GM23338 (cell line): ENCODE measurements around the gene PNMA5.

ENCODE experiments used
- CREB1 ChIP-seq: fragments of 250-450 bp; sonication (Bioruptor Pico); IDR thresholded peaks from 2 replicates; pipeline ENCODE4 v1.5.0; 2020; ENCODE audit warnings: low read depth, mild to moderate bottlenecking, moderate library complexity
- CTCF ChIP-seq, 2 experiments: fragments of 200-600 bp in 1 of 2; sonication (generic) in 1 of 2; conservative IDR thresholded peaks; 2 replicates each; pipeline versions ENCODE4 v1.5.1 to v1.6.1; 2016 to 2017; ENCODE audit warnings: antibody characterized with exemption in 2 of 2, low read depth in 2 of 2, mild to moderate bottlenecking in 2 of 2, moderate library complexity in 1 of 2
- ETS1 ChIP-seq: IDR thresholded peaks from 2 replicates; pipeline ENCODE4 v1.6.1; 2016; ENCODE audit warnings: antibody characterized with exemption
- EZH2 ChIP-seq: fragments of 200-600 bp; sonication (generic); IDR thresholded peaks from one replicate; pipeline ENCODE4 v1.8.0; 2017; ENCODE audit warnings: antibody characterized with exemption, mild to moderate bottlenecking, low read depth; ENCODE audit not compliant: unreplicated experiment
- EZH2phosphoT487 ChIP-seq: fragments of 200-600 bp; sonication (generic); IDR thresholded peaks from one replicate; pipeline ENCODE4 v1.8.1; 2018; ENCODE audit warnings: antibody characterized with exemption; ENCODE audit not compliant: unreplicated experiment
- JUNB ChIP-seq: IDR thresholded peaks from one replicate; pipeline ENCODE4 v1.6.1; 2016; ENCODE audit warnings: antibody characterized with exemption; ENCODE audit not compliant: unreplicated experiment
- NANOG ChIP-seq: IDR thresholded peaks from 2 replicates; pipeline ENCODE4 v1.6.1; 2016; ENCODE audit warnings: antibody characterized with exemption, borderline replicate concordance
- POLR2AphosphoS5 ChIP-seq: IDR thresholded peaks from 2 replicates; pipeline ENCODE4 v1.6.1; 2016; ENCODE audit warnings: antibody characterized with exemption, low read depth
- STAT1 ChIP-seq: IDR thresholded peaks from one replicate; pipeline ENCODE4 v1.6.1; 2016; ENCODE audit warnings: antibody characterized with exemption; ENCODE audit not compliant: unreplicated experiment
- ZNF114 ChIP-seq: fragments of 250-450 bp; sonication (Bioruptor Pico); IDR thresholded peaks from 2 replicates; pipeline ENCODE4 v1.5.0; 2020; ENCODE audit warnings: mild to moderate bottlenecking, moderate library complexity
- ZNF462 ChIP-seq: fragments of 250-450 bp; sonication (Bioruptor Pico); IDR thresholded peaks from 2 replicates; pipeline ENCODE4 v1.5.0; 2020; ENCODE audit warnings: mild to moderate bottlenecking, moderate library complexity
- TF ChIP-seq, protein P1 (sequence below): IDR thresholded peaks from one replicate; pipeline ENCODE4 v1.6.1; 2018; ENCODE audit warnings: antibody characterized with exemption; ENCODE audit not compliant: unreplicated experiment

GRCh38 chrX:152942077-152942442 is 51.9 kb downstream of the PNMA5 start:
- TF ChIP-seq CTCF (conservative IDR thresholded peaks at IDR 0.05; ENCODE audit: low read depth in 2 of 2) = no peak
- TF ChIP-seq, protein P1, sequence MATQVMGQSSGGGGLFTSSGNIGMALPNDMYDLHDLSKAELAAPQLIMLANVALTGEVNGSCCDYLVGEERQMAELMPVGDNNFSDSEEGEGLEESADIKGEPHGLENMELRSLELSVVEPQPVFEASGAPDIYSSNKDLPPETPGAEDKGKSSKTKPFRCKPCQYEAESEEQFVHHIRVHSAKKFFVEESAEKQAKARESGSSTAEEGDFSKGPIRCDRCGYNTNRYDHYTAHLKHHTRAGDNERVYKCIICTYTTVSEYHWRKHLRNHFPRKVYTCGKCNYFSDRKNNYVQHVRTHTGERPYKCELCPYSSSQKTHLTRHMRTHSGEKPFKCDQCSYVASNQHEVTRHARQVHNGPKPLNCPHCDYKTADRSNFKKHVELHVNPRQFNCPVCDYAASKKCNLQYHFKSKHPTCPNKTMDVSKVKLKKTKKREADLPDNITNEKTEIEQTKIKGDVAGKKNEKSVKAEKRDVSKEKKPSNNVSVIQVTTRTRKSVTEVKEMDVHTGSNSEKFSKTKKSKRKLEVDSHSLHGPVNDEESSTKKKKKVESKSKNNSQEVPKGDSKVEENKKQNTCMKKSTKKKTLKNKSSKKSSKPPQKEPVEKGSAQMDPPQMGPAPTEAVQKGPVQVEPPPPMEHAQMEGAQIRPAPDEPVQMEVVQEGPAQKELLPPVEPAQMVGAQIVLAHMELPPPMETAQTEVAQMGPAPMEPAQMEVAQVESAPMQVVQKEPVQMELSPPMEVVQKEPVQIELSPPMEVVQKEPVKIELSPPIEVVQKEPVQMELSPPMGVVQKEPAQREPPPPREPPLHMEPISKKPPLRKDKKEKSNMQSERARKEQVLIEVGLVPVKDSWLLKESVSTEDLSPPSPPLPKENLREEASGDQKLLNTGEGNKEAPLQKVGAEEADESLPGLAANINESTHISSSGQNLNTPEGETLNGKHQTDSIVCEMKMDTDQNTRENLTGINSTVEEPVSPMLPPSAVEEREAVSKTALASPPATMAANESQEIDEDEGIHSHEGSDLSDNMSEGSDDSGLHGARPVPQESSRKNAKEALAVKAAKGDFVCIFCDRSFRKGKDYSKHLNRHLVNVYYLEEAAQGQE = no peak
- TF ChIP-seq EZH2 = no peak
- TF ChIP-seq POLR2AphosphoS5 = no peak
- no peak for TF ChIP-seq CREB1
- TF ChIP-seq JUNB = no peak
- no peak for TF ChIP-seq EZH2phosphoT487
- no peak for TF ChIP-seq ZNF114 (CRISPR knock-in tag)
- no peak for TF ChIP-seq NANOG
- no peak for TF ChIP-seq ETS1
- TF ChIP-seq STAT1 = no peak
- no peak for TF ChIP-seq ZNF462 (CRISPR knock-in tag)
